ENCODE measurements around the gene GOPC.
"Not testable (repeated sequence)": the region's sequence is repeated elsewhere in the genome, so short reads cannot be mapped to it uniquely, and the experiment has no call there.

GOPC gene

GRCh38 chr6:117520603-117521395 lies 81.5 kb downstream of the GOPC start:
- Histone ChIP-seq H3K79me2 (ENCODE audit: low read length) (no peaks in the 10 kb centered on the region), H3K9me3 (ENCODE audit: insufficient read depth, low read length) (no peaks in the 10 kb centered on the region), H3K36me3 (replicated peaks; ENCODE audit: low read depth, low read length) (no peaks in the 10 kb centered on the region), H3K27ac (ENCODE audit: low read length) (no peak overlapping the region), H3K4me3 (ENCODE audit: low read length) (no peak overlapping the region), H2AFZ (ENCODE audit: low read depth, low read length) (no peak overlapping the region), H3K9ac (ENCODE audit: low read length) (no peak overlapping the region), H4K20me1 (ENCODE audit: insufficient read depth, low read length) (no peaks in the 10 kb centered on the region), H3K4me2 (ENCODE audit: low read length) (no peak overlapping the region), H3K4me1 (ENCODE audit: low read length) (peaks cover 14% of the 10 kb centered on the region), H3K27me3 (ENCODE audit: low read depth, low read length) (no peaks in the 10 kb centered on the region)
- TF ChIP-seq EZH2phosphoT487 (IDR thresholded peaks at IDR 0.05; ENCODE audit: low read depth) (no peak), CTCF (IDR thresholded peaks at IDR 0.05; ENCODE audit: low read depth, low read length) (no peak)

- Histone ChIP-seq H3K36me3 (replicated peaks; ENCODE audit: low read depth, low read length) (no peaks in the 10 kb centered on the region), H3K4me3 (ENCODE audit: low read length) (peak overlapping the region; percentile 55), H3K27ac (ENCODE audit: low read length) (no peak overlapping the region; the same call in 1 of the 2 replicates), H4K20me1 (ENCODE audit: insufficient read depth, low read length) (no peaks in the 10 kb centered on the region), H3K4me2 (ENCODE audit: low read length) (peak overlapping the region; percentile 72), H3K4me1 (ENCODE audit: low read length) (peaks cover 14% of the 10 kb centered on the region), H3K79me2 (ENCODE audit: low read length) (no peaks in the 10 kb centered on the region), H2AFZ (ENCODE audit: low read depth, low read length) (no peak overlapping the region), H3K27me3 (ENCODE audit: low read depth, low read length) (no peaks in the 10 kb centered on the region), H3K9ac (ENCODE audit: low read length) (no peak overlapping the region), H3K9me3 (ENCODE audit: insufficient read depth, low read length) (no peaks in the 10 kb centered on the region)
- no peak for TF ChIP-seq EZH2phosphoT487 (IDR thresholded peaks at IDR 0.05; ENCODE audit: low read depth)
- TF ChIP-seq CTCF (IDR thresholded peaks at IDR 0.05; ENCODE audit: low read depth, low read length) = no peak
Measured at GRCh38 chr6:117518870-117519269, 83.4 kb downstream of the GOPC start.

GRCh38 chr6:117517995-117518394 lies 84.3 kb downstream of the GOPC start:
- H3K9me3 ChIP-seq (ENCODE audit: insufficient read depth, low read length); H3K27ac ChIP-seq (ENCODE audit: low read length); H3K79me2 ChIP-seq (ENCODE audit: low read length): not testable (repeated sequence)

GRCh38 chr6:117515326-117515725 lies 87.0 kb downstream of the GOPC start:
- H3K9ac ChIP-seq (ENCODE audit: low read length) = no peak overlapping the region
- no peaks in the 10 kb centered on the region for H4K20me1 ChIP-seq (ENCODE audit: insufficient read depth, low read length)
- TF ChIP-seq EZH2phosphoT487 (IDR thresholded peaks at IDR 0.05; ENCODE audit: low read depth) (no peak), CTCF (IDR thresholded peaks at IDR 0.05; ENCODE audit: low read depth, low read length) (no peak)
- H2AFZ ChIP-seq (ENCODE audit: low read depth, low read length) = no peak overlapping the region
- H3K36me3 ChIP-seq (replicated peaks; ENCODE audit: low read depth, low read length) = no peaks in the 10 kb centered on the region
- H3K4me1 ChIP-seq (ENCODE audit: low read length) = peaks cover 14% of the 10 kb centered on the region
- H3K27me3 ChIP-seq (ENCODE audit: low read depth, low read length) = no peaks in the 10 kb centered on the region
- H3K79me2 ChIP-seq (ENCODE audit: low read length) = no peaks in the 10 kb centered on the region
- no peak overlapping the region for H3K4me2 ChIP-seq (ENCODE audit: low read length)
- no peaks in the 10 kb centered on the region for H3K9me3 ChIP-seq (ENCODE audit: insufficient read depth, low read length)
- no peak overlapping the region for H3K4me3 ChIP-seq (ENCODE audit: low read length)
- no peak overlapping the region for H3K27ac ChIP-seq (ENCODE audit: low read length)

More at GRCh38 chr6:117517995-117518394, 84.3 kb downstream of the GOPC start:
- not testable (repeated sequence) for H3K9ac ChIP-seq (ENCODE audit: low read length); H2AFZ ChIP-seq (ENCODE audit: low read depth, low read length); H3K4me2 ChIP-seq (ENCODE audit: low read length); H4K20me1 ChIP-seq (ENCODE audit: insufficient read depth, low read length); H3K4me3 ChIP-seq (ENCODE audit: low read length); H3K27me3 ChIP-seq (ENCODE audit: low read depth, low read length); H3K36me3 ChIP-seq (replicated peaks; ENCODE audit: low read depth, low read length)
- H3K4me1 ChIP-seq (ENCODE audit: low read length) = peaks cover 14% of the 10 kb centered on the region

All from OCI-LY3 (cell line).